Measurements from ENCODE around the gene CHIC2.

Gene CHIC2

GRCh38 chr4:53991821-53992220, 72.6 kb downstream of the CHIC2 start:
- no peaks in the 10 kb centered on the region for H3K9me3 Mint-ChIP-seq
- H3K36me3 Mint-ChIP-seq = peaks cover 6 to 10% of the 10 kb centered on the region in 2 donors
- H3K27ac Mint-ChIP-seq = no peak overlapping the region
- no peaks in the 10 kb centered on the region for H3K27me3 Mint-ChIP-seq
- no peak overlapping the region for H3K4me3 Mint-ChIP-seq
- ATAC-seq (replicated peaks) (no peak), DNase-seq (no peak)
- H3K4me1 Mint-ChIP-seq = peaks cover 2 to 7% of the 10 kb centered on the region in 2 donors

GRCh38 chr4:53990641-53991040, 73.8 kb downstream of the CHIC2 start:
- Mint-ChIP-seq H3K27ac (no peak overlapping the region), H3K9me3 (no peaks in the 10 kb centered on the region), H3K4me3 (no peak overlapping the region), H3K27me3 (no peaks in the 10 kb centered on the region), H3K36me3 (peaks cover 6 to 10% of the 10 kb centered on the region in 2 donors), H3K4me1 (peaks cover 2 to 7% of the 10 kb centered on the region in 2 donors)
- DNase-seq = no peak
- ATAC-seq (replicated peaks) = no peak

- DNase-seq = no peak
Observed at GRCh38 chr4:53987761-53988171, 76.6 kb downstream of the CHIC2 start.

GRCh38 chr4:53986062-53986461, 78.3 kb downstream of the CHIC2 start:
- Mint-ChIP-seq H3K9me3 (no peaks in the 10 kb centered on the region), H3K4me3 (no peak overlapping the region), H3K27me3 (no peaks in the 10 kb centered on the region), H3K27ac (no peak overlapping the region), H3K36me3 (peaks cover under 1 to 3% of the 10 kb centered on the region in 2 donors), H3K4me1 (no peaks in the 10 kb centered on the region)
- ATAC-seq (replicated peaks) (no peak), DNase-seq (no peak)

More at GRCh38 chr4:53987761-53988171, 76.6 kb downstream of the CHIC2 start:
- Mint-ChIP-seq H3K9me3 (no peaks in the 10 kb centered on the region), H3K27me3 (no peaks in the 10 kb centered on the region), H3K4me3 (no peak overlapping the region), H3K36me3 (peaks cover 0 to 3% of the 10 kb centered on the region in 2 donors), H3K4me1 (no peaks in the 10 kb centered on the region), H3K27ac (no peak overlapping the region)
- no peak for ATAC-seq (replicated peaks)

GRCh38 chr4:53981567-53981966, 82.8 kb downstream of the CHIC2 start:
- Mint-ChIP-seq H3K4me3 (no peak overlapping the region), H3K4me1 (no peaks in the 10 kb centered on the region), H3K36me3 (peaks cover 0 to 2% of the 10 kb centered on the region in 2 donors), H3K27me3 (no peaks in the 10 kb centered on the region), H3K27ac (no peak overlapping the region), H3K9me3 (peaks cover 0 to 3% of the 10 kb centered on the region in 2 donors)
- ATAC-seq (replicated peaks) (no peak), DNase-seq (no peak)

- Mint-ChIP-seq H3K36me3 (peaks cover 0 to 2% of the 10 kb centered on the region in 2 donors), H3K27ac (no peak overlapping the region), H3K9me3 (peaks cover 0 to 3% of the 10 kb centered on the region in 2 donors), H3K4me1 (no peaks in the 10 kb centered on the region), H3K4me3 (no peak overlapping the region), H3K27me3 (no peaks in the 10 kb centered on the region)
- ATAC-seq (replicated peaks) (no peak), DNase-seq (no peak)
Observed at GRCh38 chr4:53981066-53981465, 83.3 kb downstream of the CHIC2 start.

- ATAC-seq (replicated peaks) = no peak
- Mint-ChIP-seq H3K27ac (no peak overlapping the region), H3K4me3 (no peak overlapping the region), H3K9me3 (peaks cover 2 to 3% of the 10 kb centered on the region in 2 donors), H3K27me3 (peaks cover 0 to 4% of the 10 kb centered on the region in 2 donors), H3K36me3 (peaks cover 0 to 6% of the 10 kb centered on the region in 2 donors), H3K4me1 (no peaks in the 10 kb centered on the region)
- DNase-seq = no peak
Observed at GRCh38 chr4:53974561-53974960, 89.8 kb downstream of the CHIC2 start.

GRCh38 chr4:53967986-53968385, 96.4 kb downstream of the CHIC2 start:
- no peak for DNase-seq
- Mint-ChIP-seq H3K4me1 (no peaks in the 10 kb centered on the region), H3K36me3 (peaks cover 2 to 6% of the 10 kb centered on the region in 2 donors), H3K4me3 (no peak overlapping the region), H3K9me3 (peaks cover 0 to 2% of the 10 kb centered on the region in 2 donors), H3K27ac (no peak overlapping the region), H3K27me3 (peaks cover 0 to 4% of the 10 kb centered on the region in 2 donors)
- ATAC-seq (replicated peaks) = no peak

GRCh38 chr4:53963781-53964180, 100.6 kb downstream of the CHIC2 start:
- Mint-ChIP-seq H3K4me3 (no peak overlapping the region), H3K27me3 (no peaks in the 10 kb centered on the region), H3K9me3 (peaks cover 0 to 2% of the 10 kb centered on the region in 2 donors), H3K4me1 (no peaks in the 10 kb centered on the region), H3K36me3 (no peaks in the 10 kb centered on the region), H3K27ac (no peak overlapping the region)
- DNase-seq (no peak), ATAC-seq (replicated peaks) (no peak)

GRCh38 chr4:53963336-53963735, 101.1 kb downstream of the CHIC2 start:
- peaks cover 0 to 2% of the 10 kb centered on the region in 2 donors for H3K9me3 Mint-ChIP-seq
- ATAC-seq (replicated peaks) = no peak
- no peak overlapping the region for H3K4me3 Mint-ChIP-seq
- H3K36me3 Mint-ChIP-seq = no peaks in the 10 kb centered on the region
- DNase-seq = no peak
- H3K4me1 Mint-ChIP-seq = no peaks in the 10 kb centered on the region
- no peak overlapping the region for H3K27ac Mint-ChIP-seq
- no peaks in the 10 kb centered on the region for H3K27me3 Mint-ChIP-seq

GRCh38 chr4:53962516-53963225, 101.7 kb downstream of the CHIC2 start:
- Mint-ChIP-seq H3K27ac (no peak overlapping the region), H3K36me3 (no peaks in the 10 kb centered on the region), H3K4me1 (no peaks in the 10 kb centered on the region), H3K27me3 (no peaks in the 10 kb centered on the region), H3K4me3 (no peak overlapping the region), H3K9me3 (no peaks in the 10 kb centered on the region)
- DNase-seq (no peak), ATAC-seq (replicated peaks) (no peak)

GRCh38 chr4:53961351-53961750, 103.1 kb downstream of the CHIC2 start:
- ATAC-seq (replicated peaks) (no peak), DNase-seq (no peak)
- H3K36me3 Mint-ChIP-seq = no peaks in the 10 kb centered on the region
- no peak overlapping the region for H3K4me3 Mint-ChIP-seq
- no peaks in the 10 kb centered on the region for H3K27me3 Mint-ChIP-seq
- no peak overlapping the region for H3K27ac Mint-ChIP-seq
- no peaks in the 10 kb centered on the region for H3K4me1 Mint-ChIP-seq
- no peaks in the 10 kb centered on the region for H3K9me3 Mint-ChIP-seq

GRCh38 chr4:53960843-53961242, 103.6 kb downstream of the CHIC2 start:
- Mint-ChIP-seq H3K4me1 (no peaks in the 10 kb centered on the region), H3K36me3 (no peaks in the 10 kb centered on the region), H3K27me3 (no peaks in the 10 kb centered on the region), H3K27ac (no peak overlapping the region), H3K9me3 (no peaks in the 10 kb centered on the region), H3K4me3 (no peak overlapping the region)
- DNase-seq = no peak
- no peak for ATAC-seq (replicated peaks)

All from stimulated activated naive B cell treated with anti-CD40 and anti-IgM and Interleukin-4, amounts not matched to agents 10 μg/mL and 1 μg/mL and 100 μg/mL, for 72 hours (primary cell).